IPS-11a (cell line): Measurements from ENCODE around the gene RASGRP2.

Experiments
- H3K4me3 ChIP-seq: one replicate; pipeline ENCODE4 v1.5.1; 2013; ENCODE audit warnings: low read depth, low read length, control low read depth

RASGRP2 gene

GRCh38 chr11:64757549-64758329 lies 13.8 kb upstream of the RASGRP2 start:
- H3K4me3 ChIP-seq = no peak overlapping the region

GRCh38 chr11:64755681-64756361 lies 11.9 kb upstream of the RASGRP2 start:
- H3K4me3 ChIP-seq = no peak overlapping the region

GRCh38 chr11:64754919-64755662 lies 11.1 kb upstream of the RASGRP2 start:
- H3K4me3 ChIP-seq = no peak overlapping the region

- no peak overlapping the region for H3K4me3 ChIP-seq
Measured at GRCh38 chr11:64754124-64754918, 10.4 kb upstream of the RASGRP2 start.

- no peak overlapping the region for H3K4me3 ChIP-seq
Measured at GRCh38 chr11:64753380-64754123, 9.6 kb upstream of the RASGRP2 start.

- H3K4me3 ChIP-seq = no peak overlapping the region
Measured at GRCh38 chr11:64753019-64753379, 9.1 kb upstream of the RASGRP2 start.

- H3K4me3 ChIP-seq = no peak overlapping the region
Measured at GRCh38 chr11:64752175-64752970, 8.4 kb upstream of the RASGRP2 start.

- no peak overlapping the region for H3K4me3 ChIP-seq
Measured at GRCh38 chr11:64751580-64751979, 7.6 kb upstream of the RASGRP2 start.

- no peak overlapping the region for H3K4me3 ChIP-seq
Measured at GRCh38 chr11:64751136-64751535, 7.2 kb upstream of the RASGRP2 start.

- H3K4me3 ChIP-seq = no peak overlapping the region
Measured at GRCh38 chr11:64750361-64751054, 6.6 kb upstream of the RASGRP2 start.

GRCh38 chr11:64747961-64748665 lies 4.2 kb upstream of the RASGRP2 start:
- no peak overlapping the region for H3K4me3 ChIP-seq

GRCh38 chr11:64746486-64746885 lies 2.5 kb upstream of the RASGRP2 start:
- H3K4me3 ChIP-seq = no peak overlapping the region

- H3K4me3 ChIP-seq = peak overlapping the region; percentile 44
Measured at GRCh38 chr11:64745521-64746328, 1.8 kb upstream of the RASGRP2 start.

GRCh38 chr11:64745189-64745520 lies 1.2 kb upstream of the RASGRP2 start:
- peak overlapping the region; percentile 44 for H3K4me3 ChIP-seq

- H3K4me3 ChIP-seq = peak overlapping the region; percentile 45
Measured at GRCh38 chr11:64744544-64745188, 724 bp upstream of the RASGRP2 start.

GRCh38 chr11:64742889-64743590 lies 902 bp downstream of the RASGRP2 start:
- peak overlapping the region; percentile 51 for H3K4me3 ChIP-seq
